Measurements from ENCODE around the gene GPN2. TPM values are rescaled to one million over a fixed set of nuclear protein-coding genes. Genes with fewer than 3 reads are reported as not detected.

GPN2 gene
- total and polyA plus RNA-seq, 2 donors (not counting 1 experiment from before 2014, with no cell fraction given), result 15.2 to 43.5 TPM

DNA sequence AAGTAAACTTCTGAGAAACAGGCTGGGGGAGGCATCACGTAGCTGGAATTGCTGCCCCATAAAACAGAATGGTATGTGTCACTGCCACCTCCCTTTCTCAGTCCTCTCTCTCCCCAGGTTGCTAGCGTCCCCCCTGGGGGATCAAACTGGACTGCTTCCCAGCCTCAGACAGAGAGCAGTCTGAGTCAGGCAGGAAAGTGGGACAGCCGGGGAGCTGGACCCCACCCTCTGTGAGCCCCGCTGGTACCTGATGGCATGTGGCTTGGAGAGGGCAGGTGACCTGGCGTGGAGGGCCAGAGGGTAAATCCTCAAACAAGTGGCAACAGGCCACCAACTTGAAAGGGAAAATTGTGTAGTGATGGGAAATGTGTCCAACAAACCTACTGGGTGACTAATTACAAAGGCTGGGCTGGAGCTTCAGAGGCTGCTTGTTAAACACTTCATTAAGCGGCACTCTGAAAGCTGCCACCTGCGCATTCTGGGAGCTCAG is 28.1 kb downstream of the GPN2 start:
- peak overlapping the region; percentile 59 for H3K27ac Mint-ChIP-seq

DNA sequence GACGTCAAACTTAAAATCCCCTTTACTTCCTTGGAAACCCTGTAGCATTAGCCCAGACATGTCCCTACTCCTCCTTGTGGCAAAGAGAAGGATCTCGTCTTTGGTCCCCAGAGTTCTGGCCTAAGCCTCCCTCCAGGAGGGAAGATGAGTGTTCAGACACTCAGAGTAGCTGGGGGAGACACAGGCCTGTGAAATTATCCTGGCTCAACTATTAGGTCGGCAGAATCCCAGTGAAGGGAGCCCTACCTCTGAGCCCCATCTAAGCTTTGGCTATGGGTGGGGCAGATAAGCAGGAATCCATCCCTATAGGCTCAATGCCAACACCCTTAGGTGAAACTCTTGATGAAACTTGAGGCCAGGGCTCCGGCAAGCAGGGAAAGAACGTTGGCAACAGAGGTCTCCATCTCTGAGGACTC is 28.8 kb downstream of the GPN2 start:
- Histone ChIP-seq H3K36me3 (replicated peaks in 1 of 2; ENCODE audit: control extremely low read depth in 1 of 2, control insufficient read depth in 1 of 2, extremely low read depth in 1 of 2, insufficient read depth in 2 of 2, low read length in 1 of 2) (no peaks in the 10 kb centered on the region), H2AFZ (ENCODE audit: insufficient read depth, low read depth, low read length, poor library complexity, severe bottlenecking) (no peak overlapping the region), H3K79me2 (ENCODE audit: control insufficient read depth, insufficient read depth, low read length) (no peaks in the 10 kb centered on the region), H3K4me1 (ENCODE audit: control insufficient read depth in 2 of 2, insufficient read depth in 2 of 2, low read length in 2 of 2) (peaks cover 9 to 23% of the 10 kb centered on the region in 2 donors), H4K20me1 (ENCODE audit: control insufficient read depth, insufficient read depth, low read length, poor library complexity, severe bottlenecking) (no peaks in the 10 kb centered on the region), H3K9me3 (ENCODE audit: control extremely low read depth in 1 of 3, control insufficient read depth in 2 of 3, insufficient read depth in 1 of 3, low read length in 2 of 3) (no peaks in the 10 kb centered on the region), H3K4me2 (replicated peaks; ENCODE audit: low read depth, low read length, poor library complexity, severe bottlenecking) (no peak overlapping the region), H3K9ac (ENCODE audit: low read length) (no peak overlapping the region), H3K4me3 (ENCODE audit: control extremely low read depth in 1 of 5, extremely low read depth in 1 of 5, insufficient read depth in 1 of 5, low read depth in 2 of 5, low read length in 4 of 5) (no peak overlapping the region), H3K27me3 (replicated peaks in 1 of 4; ENCODE audit: control extremely low read depth in 1 of 4, control insufficient read depth in 3 of 4, insufficient read depth in 4 of 4, low read length in 3 of 4) (no peaks in the 10 kb centered on the region), H3K27ac (ENCODE audit: low read length in 2 of 2) (no peak overlapping the region)
- Mint-ChIP-seq H3K27me3 (no peaks in the 10 kb centered on the region), H3K4me3 (no peak overlapping the region), H3K4me1 (peaks cover 20% of the 10 kb centered on the region), H3K9me3 (ENCODE audit: insufficient read depth) (no peaks in the 10 kb centered on the region), H3K27ac (no peak overlapping the region)
- ChIA-PET CTCF (no interaction called here), POLR2A (no interaction called here)
- ATAC-seq (ENCODE audit: low read depth) (no peak), DNase-seq (no peak)
- TF ChIP-seq, protein P1, sequence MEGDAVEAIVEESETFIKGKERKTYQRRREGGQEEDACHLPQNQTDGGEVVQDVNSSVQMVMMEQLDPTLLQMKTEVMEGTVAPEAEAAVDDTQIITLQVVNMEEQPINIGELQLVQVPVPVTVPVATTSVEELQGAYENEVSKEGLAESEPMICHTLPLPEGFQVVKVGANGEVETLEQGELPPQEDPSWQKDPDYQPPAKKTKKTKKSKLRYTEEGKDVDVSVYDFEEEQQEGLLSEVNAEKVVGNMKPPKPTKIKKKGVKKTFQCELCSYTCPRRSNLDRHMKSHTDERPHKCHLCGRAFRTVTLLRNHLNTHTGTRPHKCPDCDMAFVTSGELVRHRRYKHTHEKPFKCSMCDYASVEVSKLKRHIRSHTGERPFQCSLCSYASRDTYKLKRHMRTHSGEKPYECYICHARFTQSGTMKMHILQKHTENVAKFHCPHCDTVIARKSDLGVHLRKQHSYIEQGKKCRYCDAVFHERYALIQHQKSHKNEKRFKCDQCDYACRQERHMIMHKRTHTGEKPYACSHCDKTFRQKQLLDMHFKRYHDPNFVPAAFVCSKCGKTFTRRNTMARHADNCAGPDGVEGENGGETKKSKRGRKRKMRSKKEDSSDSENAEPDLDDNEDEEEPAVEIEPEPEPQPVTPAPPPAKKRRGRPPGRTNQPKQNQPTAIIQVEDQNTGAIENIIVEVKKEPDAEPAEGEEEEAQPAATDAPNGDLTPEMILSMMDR (IDR thresholded peaks at IDR 0.05), result no peak
- no peak for TF ChIP-seq EZH2 (IDR thresholded peaks at IDR 0.05; ENCODE audit: borderline replicate concordance, insufficient read depth, low read depth, low read length, poor library complexity, severe bottlenecking)
- intact Hi-C loops (cut with micrococcal nuclease), result no loop called here
- WGBS (ENCODE audit: insufficient coverage), result 83% methylated on average over 2 of the region's 5 CpGs

More for the DNA sequence above, 28.1 kb downstream of the GPN2 start:
- H3K36me3 ChIP-seq (replicated peaks in 1 of 2; ENCODE audit: control extremely low read depth in 1 of 2, control insufficient read depth in 1 of 2, extremely low read depth in 1 of 2, insufficient read depth in 2 of 2, low read length in 1 of 2), result no peaks in the 10 kb centered on the region
- ATAC-seq (ENCODE audit: low read depth), result no peak
- no peaks in the 10 kb centered on the region for H3K9me3 ChIP-seq (ENCODE audit: control extremely low read depth in 1 of 3, control insufficient read depth in 2 of 3, insufficient read depth in 1 of 3, low read length in 2 of 3)
- no peak overlapping the region for H3K27ac ChIP-seq (ENCODE audit: low read length in 2 of 2)
- no peaks in the 10 kb centered on the region for H3K27me3 ChIP-seq (replicated peaks in 1 of 4; ENCODE audit: control extremely low read depth in 1 of 4, control insufficient read depth in 3 of 4, insufficient read depth in 4 of 4, low read length in 3 of 4)
- ChIA-PET CTCF (interaction anchor here (0.6 kb wide), 1 partner anchor 178 kb away, joined by 3 read pairs; no protein-coding TSS in a partner anchor), POLR2A (no interaction called here)
- no peaks in the 10 kb centered on the region for H3K79me2 ChIP-seq (ENCODE audit: control insufficient read depth, insufficient read depth, low read length)
- H3K4me3 ChIP-seq (ENCODE audit: control extremely low read depth in 1 of 5, extremely low read depth in 1 of 5, insufficient read depth in 1 of 5, low read depth in 2 of 5, low read length in 4 of 5), result no peak overlapping the region
- no peak overlapping the region for H3K9ac ChIP-seq (ENCODE audit: low read length)
- no peaks in the 10 kb centered on the region for H4K20me1 ChIP-seq (ENCODE audit: control insufficient read depth, insufficient read depth, low read length, poor library complexity, severe bottlenecking)
- no peak for DNase-seq
- no peak overlapping the region for H3K4me3 Mint-ChIP-seq
- intact Hi-C loops (cut with micrococcal nuclease), result no loop called here
- WGBS (ENCODE audit: insufficient coverage), result 96% methylated on average over 5 of the region's 7 CpGs
- H2AFZ ChIP-seq (ENCODE audit: insufficient read depth, low read depth, low read length, poor library complexity, severe bottlenecking), result no peak overlapping the region
- no peaks in the 10 kb centered on the region for H3K9me3 Mint-ChIP-seq (ENCODE audit: insufficient read depth)
- peaks cover 20% of the 10 kb centered on the region for H3K4me1 Mint-ChIP-seq
- H3K4me2 ChIP-seq (replicated peaks; ENCODE audit: low read depth, low read length, poor library complexity, severe bottlenecking), result no peak overlapping the region
- no peaks in the 10 kb centered on the region for H3K27me3 Mint-ChIP-seq
- TF ChIP-seq EZH2 (IDR thresholded peaks at IDR 0.05; ENCODE audit: borderline replicate concordance, insufficient read depth, low read depth, low read length, poor library complexity, severe bottlenecking), result no peak
- TF ChIP-seq, protein P1 (IDR thresholded peaks at IDR 0.05), result no peak
- H3K4me1 ChIP-seq (ENCODE audit: control insufficient read depth in 2 of 2, insufficient read depth in 2 of 2, low read length in 2 of 2), result peaks cover 9 to 25% of the 10 kb centered on the region in 2 donors

Data from B cell (primary cell).